Peyer's patch (tissue), 4 donors: ENCODE measurements around the gene ZNF701. TPM values are rescaled to one million over a fixed set of nuclear protein-coding genes. Genes with fewer than 3 reads are reported as not detected.
"Not testable (repeated sequence)": the region's sequence is repeated elsewhere in the genome, so short reads cannot be mapped to it uniquely, and the experiment has no call there.

Experiments used
- DNase-seq, 3 donors: peaks; one replicate each; pipeline ENCODE4 v3.0.0-alpha.2; 2017 to 2019
- H3K27ac ChIP-seq, 4 donors: fragments of 200-600 bp; sonication (generic); one replicate each; pipeline ENCODE4 v1.5.1; 2016 to 2019
- H3K27me3 ChIP-seq, 2 donors: fragments of 200-600 bp; sonication (generic); one replicate each; pipeline ENCODE4 v1.5.1; 2019
- H3K36me3 ChIP-seq, 3 donors: fragments of 200-600 bp; sonication (generic); one replicate each; pipeline ENCODE4 v1.5.1; 2016 to 2019
- H3K4me1 ChIP-seq, 4 donors: fragments of 200-600 bp; sonication (generic); one replicate each; pipeline ENCODE4 v1.5.1; 2016 to 2019
- H3K4me3 ChIP-seq, 4 donors: fragments of 200-600 bp; sonication (generic); 1 replicate in 3 of 4; 2 replicates in 1 of 4; pipeline ENCODE4 v1.5.1; 2016 to 2019; ENCODE audit warnings: mild to moderate bottlenecking in 1 of 4
- H3K9me3 ChIP-seq, 4 donors: fragments of 200-600 bp; sonication (generic); one replicate each; pipeline ENCODE4 v1.5.1; 2016 to 2019; ENCODE audit warnings: mild to moderate bottlenecking in 1 of 4
- CTCF ChIP-seq, 6 experiments: fragments of 450-650 bp in 4 of 6; fragments of 200-600 bp in 2 of 6; sonication (generic) in 1 of 6; IDR thresholded peaks; one replicate each; pipeline ENCODE4 v1.5.1; 2017 to 2019; ENCODE audit warnings: antibody characterized with exemption in 6 of 6, mild to moderate bottlenecking in 3 of 6, moderate library complexity in 1 of 6
- POLR2A ChIP-seq, 2 donors: fragments of 450-650 bp; IDR thresholded peaks; one replicate each; pipeline ENCODE4 v1.5.1; 2017; ENCODE audit warnings: antibody characterized with exemption in 2 of 2, mild to moderate bottlenecking in 2 of 2, moderate library complexity in 2 of 2
- total RNA-seq, 4 donors: library from RNA; depleted of rRNA; stranded (reverse); fragments of >200 nt; gene quantifications; one replicate each; pipeline ENCODE4 v1.1.0, GENCODE V29; 2016

The ZNF701 gene
- total RNA-seq, 4 donors from 2014 or later, result 21.0 to 36.7 (median 34.7) TPM

- TF ChIP-seq CTCF (IDR thresholded peaks at IDR 0.05), result peak in 2 of 6 experiments; percentile 7 to 29
- not testable (repeated sequence) for H3K9me3 ChIP-seq, H3K27me3 ChIP-seq, DNase-seq
- Histone ChIP-seq H3K4me3 (peak overlapping the region; percentile 64 to 75 (median 68)), H3K4me1 (peaks cover 0 to 12% (median 0%) of the 10 kb centered on the region in 4 donors), H3K36me3 (peaks cover 0 to 12% (median 0%) of the 10 kb centered on the region in 3 donors), H3K27ac (peak overlapping the region; percentile 79 to 86 (median 83))
These were observed 31.9 kb downstream of the ZNF701 start for GRCh38 chr19:52601974-52602366.

GRCh38 chr19:52602941-52603340 lies 32.9 kb downstream of the ZNF701 start:
- H3K4me3 ChIP-seq, result no peak overlapping the region
- H3K36me3 ChIP-seq, result peaks cover 0 to 12% (median 0%) of the 10 kb centered on the region in 3 donors
- DNase-seq, result no peak
- no peaks in the 10 kb centered on the region for H3K27me3 ChIP-seq
- H3K27ac ChIP-seq, result no peak overlapping the region
- H3K9me3 ChIP-seq, result peaks cover 0 to 12% (median 0%) of the 10 kb centered on the region in 4 donors
- peaks cover 0 to 12% (median 0%) of the 10 kb centered on the region in 4 donors for H3K4me1 ChIP-seq
- no peak for TF ChIP-seq CTCF (IDR thresholded peaks at IDR 0.05)
- TF ChIP-seq POLR2A (IDR thresholded peaks at IDR 0.05), result no peak

- H3K4me3 ChIP-seq, result no peak overlapping the region
These were observed 33.6 kb downstream of the ZNF701 start for GRCh38 chr19:52603558-52604207.

GRCh38 chr19:52613299-52613906 lies 43.3 kb downstream of the ZNF701 start:
- Histone ChIP-seq H3K36me3 (peaks cover 0 to 78% (median 8%) of the 10 kb centered on the region in 3 donors), H3K4me3 (no peak overlapping the region), H3K27me3 (no peaks in the 10 kb centered on the region), H3K27ac (no peak overlapping the region), H3K9me3 (peaks cover 0 to 65% (median 0%) of the 10 kb centered on the region in 4 donors), H3K4me1 (no peaks in the 10 kb centered on the region)
- DNase-seq, result no peak
- TF ChIP-seq POLR2A (IDR thresholded peaks at IDR 0.05) (no peak), CTCF (IDR thresholded peaks at IDR 0.05) (no peak)

More at GRCh38 chr19:52603558-52604207, 33.6 kb downstream of the ZNF701 start:
- Histone ChIP-seq H3K4me1 (peaks cover 0 to 12% (median 0%) of the 10 kb centered on the region in 4 donors), H3K9me3 (peaks cover 0 to 12% (median 0%) of the 10 kb centered on the region in 4 donors), H3K27ac (peak overlapping the region in 1 of 4 donors; percentile 10), H3K36me3 (peaks cover 0 to 12% (median 0%) of the 10 kb centered on the region in 3 donors), H3K27me3 (no peaks in the 10 kb centered on the region)
- DNase-seq, result no peak
- TF ChIP-seq CTCF (IDR thresholded peaks at IDR 0.05) (no peak), POLR2A (IDR thresholded peaks at IDR 0.05) (no peak)

GRCh38 chr19:52621376-52621775 lies 51.3 kb downstream of the ZNF701 start:
- Histone ChIP-seq H3K4me3 (no peak overlapping the region), H3K4me1 (no peaks in the 10 kb centered on the region), H3K27me3 (no peaks in the 10 kb centered on the region), H3K36me3 (peaks cover 0 to 91% (median under 1%) of the 10 kb centered on the region in 3 donors), H3K9me3 (peaks cover 0 to 19% (median 2%) of the 10 kb centered on the region in 4 donors), H3K27ac (no peak overlapping the region)
- TF ChIP-seq POLR2A (IDR thresholded peaks at IDR 0.05), result no peak
- no peak for TF ChIP-seq CTCF (IDR thresholded peaks at IDR 0.05)
- DNase-seq, result no peak
